Inflammatory macrophage treated with lipopolysaccharide for 1 hour (primary cell): ENCODE results near the gene NMNAT1.
A peak's percentile ranks its signal among the peaks of the same experiment; 100 is the strongest.
"Not testable (repeated sequence)": the region's sequence is repeated elsewhere in the genome, so short reads cannot be mapped to it uniquely, and the experiment has no call there.

ENCODE experiments used
- DNase-seq, 2 donors: peaks; one replicate each; pipeline ENCODE4 v3.0.0-alpha.2; 2020 to 2022

Gene NMNAT1

DNA sequence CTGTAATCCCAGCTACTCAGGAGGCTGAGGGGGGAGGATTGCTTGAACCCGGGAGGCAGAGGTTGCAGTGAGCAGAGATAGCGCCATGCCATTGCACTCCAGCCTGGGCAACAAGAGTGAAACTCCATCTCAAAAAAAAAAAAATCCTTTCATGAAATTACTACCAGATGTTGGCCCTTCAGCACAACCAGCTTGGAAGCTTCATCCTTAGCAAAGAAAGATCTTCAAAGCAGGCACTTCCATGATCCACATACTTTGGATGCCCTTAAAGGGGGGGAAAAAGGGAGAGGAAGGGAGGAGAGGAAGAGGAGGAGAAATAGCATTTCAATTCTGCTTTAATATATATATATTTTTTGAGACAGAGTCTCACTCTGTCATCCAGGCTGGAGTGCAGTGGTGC is 77.4 kb downstream of the NMNAT1 start:
- not testable (repeated sequence) for DNase-seq

DNA sequence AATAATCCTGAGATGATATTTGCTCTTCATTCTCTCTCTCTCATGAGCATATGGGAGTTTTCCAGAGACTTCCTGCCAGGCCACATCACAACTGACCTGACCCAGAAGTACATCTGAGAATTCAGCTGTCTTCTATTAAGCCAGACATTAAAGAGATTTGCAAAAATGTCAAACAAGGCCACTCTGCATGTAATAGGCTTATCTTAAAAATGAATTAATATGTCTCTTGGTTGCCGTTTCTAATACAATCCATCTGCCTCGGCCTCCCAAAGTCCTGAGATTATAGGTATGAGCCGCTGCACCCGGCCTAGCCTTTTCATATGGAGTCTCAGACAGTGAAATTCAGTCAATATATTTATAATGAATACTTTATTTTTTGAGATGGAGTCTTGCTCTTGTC is 78.7 kb downstream of the NMNAT1 start:
- DNase-seq = not testable (repeated sequence)

- peak; percentile 57 to 62 for DNase-seq
These were observed 79.4 kb downstream of the NMNAT1 start for GRCh38 chr1:10022656-10023055.

- no peak for DNase-seq
These were observed 82.1 kb downstream of the NMNAT1 start for GRCh38 chr1:10025354-10025753.

DNA sequence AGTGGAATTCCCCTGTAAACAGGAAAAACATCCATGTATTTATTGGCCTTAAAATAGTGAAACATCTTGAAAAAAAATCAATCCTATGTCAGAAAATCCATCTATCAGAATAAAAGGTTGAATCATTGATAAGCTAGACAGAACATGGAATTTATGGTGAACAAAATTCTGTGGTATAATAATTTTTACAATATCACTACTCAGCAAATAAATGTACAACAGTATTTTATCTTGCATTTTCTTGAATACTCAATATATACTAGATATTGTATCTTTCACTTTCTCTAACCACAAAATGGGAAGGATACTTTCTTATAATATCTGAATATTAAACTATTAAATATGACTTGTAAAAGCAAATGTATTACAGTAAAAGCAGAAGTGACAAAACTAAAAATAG is 83.8 kb downstream of the NMNAT1 start:
- DNase-seq = no peak

DNA sequence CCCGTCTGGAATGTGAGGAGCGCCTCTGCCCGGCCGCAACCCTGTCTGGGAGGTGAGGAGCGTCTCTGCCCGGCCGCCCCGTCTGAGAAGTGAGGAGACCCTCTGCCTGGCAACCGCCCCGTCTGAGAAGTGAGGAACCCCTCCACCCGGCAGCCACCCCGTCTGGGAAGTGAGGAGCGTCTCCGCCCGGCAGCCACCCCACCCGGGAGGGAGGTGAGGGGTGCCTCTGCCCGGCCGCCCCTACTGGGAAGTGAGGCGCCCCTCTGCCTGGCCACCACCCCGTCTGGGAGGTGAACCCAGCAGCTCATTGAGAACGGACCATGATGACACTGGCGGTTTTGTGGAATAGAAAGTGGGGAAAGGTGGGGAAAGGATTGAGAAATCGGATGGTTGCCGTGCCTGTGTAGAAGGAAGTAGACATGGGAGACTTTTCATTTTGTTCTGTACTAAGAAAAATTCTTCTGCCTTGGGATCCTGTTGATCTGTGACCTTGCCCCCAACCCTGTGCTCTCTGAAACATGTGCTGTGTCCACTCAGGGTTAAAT is 85.8 kb downstream of the NMNAT1 start:
- DNase-seq = peak; percentile 44 to 46

- DNase-seq = no peak
These were observed 88.2 kb downstream of the NMNAT1 start for GRCh38 chr1:10031461-10031860.

DNA sequence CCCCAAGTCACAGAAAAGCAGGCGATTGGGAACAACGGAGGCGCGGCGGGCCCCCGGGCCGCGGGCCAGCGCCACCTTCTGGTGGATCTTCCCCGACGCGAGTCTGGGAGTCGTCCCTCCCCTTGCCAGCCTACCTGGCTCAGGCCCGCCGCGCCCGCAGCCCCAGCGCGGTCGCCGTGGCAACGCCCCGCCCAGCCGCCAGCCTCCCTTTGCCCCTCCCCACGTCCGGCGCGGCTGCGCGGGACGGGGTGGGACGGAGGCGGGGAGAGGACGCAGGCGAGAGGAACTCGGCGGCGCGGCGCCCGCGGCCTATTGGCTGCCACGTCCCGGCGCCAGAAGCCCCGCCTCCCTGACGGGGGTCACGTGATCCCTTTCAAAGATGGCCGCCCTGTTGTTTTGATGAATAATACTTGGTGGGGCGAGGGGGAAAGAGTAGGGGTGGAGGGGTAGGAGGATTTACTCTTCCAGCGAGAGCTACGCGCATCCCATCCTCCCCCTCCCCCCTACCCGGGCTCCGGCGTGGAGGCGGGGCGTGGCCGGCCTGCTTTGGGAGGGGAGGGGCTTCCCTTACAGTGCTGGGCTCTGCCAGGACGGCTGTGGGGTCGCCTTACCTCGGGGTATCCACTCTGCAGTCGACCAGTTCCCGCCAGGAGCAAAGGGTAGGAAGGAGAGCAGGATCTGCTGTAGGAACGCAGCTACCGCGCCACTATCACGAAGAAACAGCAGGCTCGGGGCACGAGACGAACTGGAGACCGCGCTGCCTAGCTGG is 89.5 kb downstream of the NMNAT1 start, which contains the start of gene UBE4B:
TSS of gene UBE4B (plus strand) at position 369 of the 769 bp plus-strand sequence. CDS start 713 bp downstream, outside the sequence.
- DNase-seq = peak; percentile 97 to 99

DNA sequence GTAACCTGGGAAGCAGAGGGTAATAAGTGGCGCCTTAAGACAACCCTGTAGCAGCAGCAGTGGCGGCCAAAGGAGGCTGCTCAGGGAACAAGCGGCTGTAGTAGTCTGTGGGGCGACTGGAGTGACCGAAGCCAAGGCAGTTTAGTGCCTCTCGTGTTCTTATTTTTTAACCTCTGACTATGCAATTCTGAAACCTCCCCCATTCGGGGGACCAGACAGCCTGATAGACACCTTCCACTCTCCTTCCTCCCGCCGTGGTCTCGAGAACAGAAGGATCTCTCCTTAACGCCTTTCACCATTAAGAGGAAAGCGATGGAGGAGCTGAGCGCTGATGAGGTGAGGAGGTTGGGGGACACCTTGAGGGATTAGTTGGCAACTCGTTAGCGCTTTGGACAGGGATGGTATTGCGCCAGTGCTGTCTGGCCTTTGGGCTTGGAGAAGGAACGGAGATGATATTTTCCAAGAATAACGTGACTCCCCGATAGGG is 90.1 kb downstream of the NMNAT1 start:
- DNase-seq = peak; percentile 18 to 24
